RKO (cell line): ENCODE data around the gene FXYD5.

Experiments used
- DNase-seq: peaks from one replicate; pipeline ENCODE4 v3.0.0-alpha.2; 2016; ENCODE audit warnings: low spot score

Gene FXYD5

DNA sequence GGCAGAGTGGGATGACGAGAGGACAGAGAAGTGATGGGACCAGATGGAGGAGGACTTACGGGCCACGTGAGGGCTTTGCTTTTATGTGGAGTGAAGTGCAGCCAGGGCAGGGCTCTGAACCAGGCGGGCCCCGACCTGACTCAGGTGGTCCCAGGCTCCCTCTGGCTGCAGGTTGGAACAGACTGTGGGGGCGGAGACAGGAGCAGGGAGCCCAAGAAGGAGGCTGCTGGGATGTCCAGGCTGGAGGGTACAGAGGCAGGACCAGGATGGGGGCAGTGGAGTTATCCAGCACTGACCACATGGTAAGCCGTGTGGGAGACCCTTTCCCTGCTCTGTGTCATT lies 2.1 kb downstream of the FXYD5 start:
- DNase-seq = no peak

DNA sequence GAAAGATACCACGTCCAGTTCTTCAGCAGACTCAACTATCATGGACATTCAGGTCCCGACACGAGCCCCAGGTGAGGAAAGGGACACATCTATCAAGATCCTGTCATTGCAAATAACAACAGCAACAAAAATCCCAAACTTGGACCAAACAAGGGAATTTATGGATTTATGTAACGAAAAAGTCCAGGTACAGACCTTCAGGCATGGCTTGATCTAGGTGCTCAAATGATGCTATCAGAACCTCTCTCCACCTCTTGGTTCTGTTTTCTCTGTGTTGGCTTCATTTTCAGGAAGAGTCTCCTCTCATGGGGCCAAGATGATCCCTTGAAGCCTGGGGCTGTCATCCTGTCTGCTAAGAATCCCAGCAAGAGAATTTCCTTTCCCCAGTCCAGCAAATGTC lies 2.9 kb downstream of the FXYD5 start:
- no peak for DNase-seq

DNA sequence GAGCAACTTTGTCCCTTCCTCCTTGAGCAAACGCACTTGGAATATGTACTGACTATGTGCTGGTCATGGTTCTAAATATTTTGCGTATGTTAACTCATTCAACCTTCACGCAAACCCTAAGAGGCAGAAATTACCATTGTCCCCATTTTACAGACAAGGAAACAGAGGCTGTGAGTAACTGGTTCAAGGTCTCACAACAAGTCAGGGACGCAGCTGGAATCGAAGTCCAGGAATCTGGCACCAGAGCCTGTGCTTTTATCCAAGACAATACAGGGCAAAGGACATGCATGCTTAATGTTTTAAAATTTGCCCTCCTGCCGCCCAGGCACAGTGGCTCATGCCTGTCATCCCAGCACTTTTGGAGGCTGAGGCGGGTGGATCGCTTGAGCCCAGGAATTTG lies 5.1 kb downstream of the FXYD5 start:
- DNase-seq = no peak

DNA sequence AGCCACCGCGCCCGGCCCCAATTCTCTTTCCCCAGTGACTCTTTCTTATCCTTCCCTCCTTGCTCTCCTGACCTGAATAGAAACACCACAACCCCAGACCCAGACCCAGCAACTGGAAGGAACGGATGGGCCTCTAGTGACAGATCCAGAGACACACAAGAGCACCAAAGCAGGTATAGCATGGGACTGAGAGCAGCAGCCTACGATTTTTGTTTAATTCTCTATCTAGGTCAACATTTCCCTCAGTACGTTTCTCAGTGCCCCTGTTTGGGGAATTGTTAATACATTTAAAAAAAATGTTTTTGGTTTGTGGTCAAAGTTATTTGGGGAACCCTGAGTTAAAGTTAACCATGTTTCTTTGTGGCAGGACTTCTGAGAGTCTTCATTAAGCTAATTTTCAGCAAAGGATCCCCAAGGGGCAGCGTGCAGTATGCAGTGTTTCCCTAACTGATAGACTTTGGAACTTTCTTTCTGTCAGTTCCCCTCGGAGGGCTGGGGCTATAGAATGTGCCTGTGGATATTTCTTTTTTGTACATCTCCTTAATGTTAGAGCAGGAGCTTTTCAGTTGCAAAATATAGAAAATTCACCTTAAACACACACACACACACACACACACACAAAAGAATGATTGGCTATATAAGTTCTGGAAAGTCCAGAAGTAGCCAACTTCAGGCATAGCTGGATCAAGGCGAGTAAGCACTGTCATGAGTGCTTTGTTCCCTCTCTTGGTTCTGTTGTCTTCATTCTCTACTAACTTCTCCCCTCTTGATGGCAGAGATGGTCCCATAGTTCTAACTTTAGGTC lies 6.3 kb downstream of the FXYD5 start:
- no peak for DNase-seq

DNA sequence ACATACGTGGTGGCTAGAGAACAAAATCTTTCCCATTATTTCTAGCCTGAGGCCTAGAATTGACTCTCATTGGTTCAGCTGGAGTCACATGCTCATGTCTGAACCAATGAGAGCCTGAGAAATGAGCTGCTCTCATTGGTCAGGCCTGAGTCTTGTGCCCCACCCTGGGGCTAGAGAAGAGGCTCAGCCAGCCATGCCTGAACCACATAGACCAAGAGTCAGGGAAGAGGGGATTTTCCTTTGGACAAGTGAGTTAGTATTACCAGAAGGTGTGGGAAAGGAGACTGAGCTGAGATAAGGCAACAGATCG lies 6.9 kb downstream of the FXYD5 start:
- DNase-seq = no peak

DNA sequence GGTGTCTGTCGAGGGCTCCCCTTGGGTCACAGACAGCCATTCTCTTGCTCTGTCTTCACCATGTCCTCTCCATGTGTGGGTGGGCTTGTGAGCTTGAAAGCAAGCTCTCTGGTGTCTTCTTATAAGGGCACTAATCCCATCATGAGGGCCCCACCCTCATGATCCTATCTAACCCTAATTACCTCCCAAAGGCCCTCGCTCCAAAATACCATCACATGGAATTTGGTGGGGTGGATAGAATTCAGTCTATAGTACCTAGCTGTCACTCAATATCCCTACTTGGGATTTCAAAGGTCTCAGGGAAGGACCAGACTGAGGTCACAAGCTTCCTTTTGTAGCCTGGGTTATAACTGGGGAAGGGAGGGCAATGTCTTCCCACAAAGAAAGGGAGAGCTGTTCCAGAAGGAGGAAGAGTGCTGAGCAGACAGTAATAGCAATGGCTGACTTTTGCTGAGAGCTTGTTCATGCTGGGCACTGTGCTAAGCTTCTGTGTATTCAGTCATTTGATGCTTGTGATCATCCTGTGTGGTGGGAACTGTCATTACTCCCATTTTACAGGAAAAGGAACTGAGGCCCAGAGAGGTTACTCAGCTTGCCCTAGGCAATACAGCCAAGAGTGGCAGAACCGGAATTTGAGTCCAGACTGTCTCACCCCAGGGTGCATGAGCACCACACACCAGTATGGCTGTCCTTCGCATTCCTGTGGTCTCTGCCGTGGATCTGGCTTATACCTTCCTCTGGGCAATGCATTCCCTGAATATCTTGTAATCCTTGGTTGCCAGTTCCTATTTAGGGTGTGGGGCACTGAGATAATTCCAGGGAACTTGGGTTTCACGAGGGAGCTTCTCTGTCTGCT lies 8.2 kb downstream of the FXYD5 start:
- DNase-seq = no peak

DNA sequence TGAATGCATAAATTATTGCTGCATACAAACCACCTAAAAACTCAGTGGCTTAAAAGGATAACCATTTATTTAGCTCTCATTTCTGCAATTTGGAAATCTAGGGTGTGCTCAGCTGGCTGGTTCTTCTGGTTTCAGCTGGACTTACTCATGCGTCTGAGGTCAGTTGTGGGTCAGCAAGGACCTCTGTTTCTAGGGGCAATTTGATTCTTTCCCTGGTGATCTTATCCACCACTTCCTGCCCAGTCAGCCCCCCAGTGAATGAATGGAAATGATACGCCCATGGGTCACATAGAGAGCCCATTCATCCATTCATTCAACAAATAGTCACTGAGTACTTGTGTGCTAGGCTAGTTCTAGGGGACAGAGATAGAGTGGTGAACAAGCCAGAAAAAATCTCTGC lies 9.9 kb downstream of the FXYD5 start:
- DNase-seq = peak; percentile 89

DNA sequence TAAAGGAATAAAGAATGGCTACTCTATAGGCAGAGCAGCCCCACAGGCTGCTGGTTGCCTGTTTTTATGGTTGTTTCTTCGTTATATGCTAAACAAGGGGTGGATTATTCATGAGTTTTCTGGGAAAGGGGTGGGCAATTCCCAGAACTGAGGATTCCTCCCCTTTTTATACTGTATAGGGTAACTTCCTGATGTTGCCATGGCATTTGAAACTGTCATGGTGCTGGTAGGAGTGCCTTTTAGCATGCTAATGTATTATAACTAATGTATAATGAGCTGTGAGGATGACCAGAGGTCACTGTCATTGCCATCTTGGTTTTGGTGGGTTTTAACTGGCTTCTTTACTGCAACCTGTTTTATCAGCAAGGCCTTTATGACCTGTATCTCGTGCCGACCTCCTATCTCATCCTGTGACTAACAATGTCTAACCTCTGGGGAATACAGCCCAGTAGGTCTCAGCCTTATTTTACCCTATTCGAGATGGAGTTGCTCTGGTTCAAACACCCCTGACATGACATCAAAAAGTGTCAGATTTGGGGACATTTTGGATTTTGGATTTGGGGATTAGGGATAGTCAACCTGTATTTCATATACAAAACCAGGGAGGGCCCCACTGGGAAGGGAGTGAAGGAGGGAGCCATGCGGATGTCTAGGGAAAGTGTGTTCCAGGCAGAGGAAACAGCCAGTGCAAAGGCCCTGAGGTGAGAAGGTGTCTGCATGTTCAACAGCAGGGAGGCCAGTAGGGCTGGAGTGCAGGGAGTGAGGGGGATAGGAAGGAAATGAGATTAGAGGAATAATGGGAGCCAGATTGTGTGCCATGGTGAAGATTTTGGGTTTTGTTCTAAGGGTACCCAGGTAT lies 10.9 kb downstream of the FXYD5 start:
- no peak for DNase-seq

DNA sequence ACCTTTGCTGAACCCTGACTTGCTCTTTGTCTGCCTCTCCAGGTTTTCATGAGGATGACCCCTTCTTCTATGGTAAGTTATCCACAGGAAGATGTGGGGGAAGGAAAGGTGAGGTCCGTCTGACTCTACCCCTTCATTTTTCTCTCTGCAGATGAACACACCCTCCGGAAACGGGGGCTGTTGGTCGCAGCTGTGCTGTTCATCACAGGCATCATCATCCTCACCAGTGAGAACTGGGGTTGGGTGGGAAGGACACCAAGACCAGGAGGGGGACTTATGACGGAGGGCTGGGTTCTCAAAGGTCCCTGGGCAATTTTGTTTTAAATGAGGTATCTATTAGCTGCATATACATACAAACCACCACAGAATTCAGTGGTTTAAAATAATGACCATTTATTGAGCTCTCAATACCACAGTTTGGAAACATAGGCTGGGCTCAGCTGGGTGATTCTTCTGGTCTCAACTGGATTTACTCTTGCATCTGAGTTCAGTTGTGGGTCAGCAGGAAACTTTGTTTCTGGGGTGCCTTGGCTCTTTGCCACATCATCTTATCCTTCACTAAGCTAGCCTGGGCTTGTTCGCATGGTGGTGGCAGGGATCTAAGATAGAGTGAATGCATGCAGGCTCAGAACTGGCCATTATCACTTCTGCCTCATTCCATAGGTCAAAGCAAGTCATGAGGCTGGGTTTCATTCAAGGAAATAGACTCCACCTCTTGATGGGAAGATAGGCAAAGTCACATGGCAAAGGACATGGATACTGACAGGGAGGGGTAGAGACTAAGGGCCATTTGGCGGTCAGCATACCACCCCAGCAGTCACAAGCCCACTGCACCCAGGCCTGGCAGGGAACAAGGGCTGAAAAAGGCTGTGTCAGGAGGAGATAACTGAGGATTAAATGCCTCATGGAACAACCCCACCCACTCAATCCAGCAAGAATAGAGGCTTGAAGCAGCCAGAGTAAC lies 11.8 kb downstream of the FXYD5 start:
- no peak for DNase-seq

DNA sequence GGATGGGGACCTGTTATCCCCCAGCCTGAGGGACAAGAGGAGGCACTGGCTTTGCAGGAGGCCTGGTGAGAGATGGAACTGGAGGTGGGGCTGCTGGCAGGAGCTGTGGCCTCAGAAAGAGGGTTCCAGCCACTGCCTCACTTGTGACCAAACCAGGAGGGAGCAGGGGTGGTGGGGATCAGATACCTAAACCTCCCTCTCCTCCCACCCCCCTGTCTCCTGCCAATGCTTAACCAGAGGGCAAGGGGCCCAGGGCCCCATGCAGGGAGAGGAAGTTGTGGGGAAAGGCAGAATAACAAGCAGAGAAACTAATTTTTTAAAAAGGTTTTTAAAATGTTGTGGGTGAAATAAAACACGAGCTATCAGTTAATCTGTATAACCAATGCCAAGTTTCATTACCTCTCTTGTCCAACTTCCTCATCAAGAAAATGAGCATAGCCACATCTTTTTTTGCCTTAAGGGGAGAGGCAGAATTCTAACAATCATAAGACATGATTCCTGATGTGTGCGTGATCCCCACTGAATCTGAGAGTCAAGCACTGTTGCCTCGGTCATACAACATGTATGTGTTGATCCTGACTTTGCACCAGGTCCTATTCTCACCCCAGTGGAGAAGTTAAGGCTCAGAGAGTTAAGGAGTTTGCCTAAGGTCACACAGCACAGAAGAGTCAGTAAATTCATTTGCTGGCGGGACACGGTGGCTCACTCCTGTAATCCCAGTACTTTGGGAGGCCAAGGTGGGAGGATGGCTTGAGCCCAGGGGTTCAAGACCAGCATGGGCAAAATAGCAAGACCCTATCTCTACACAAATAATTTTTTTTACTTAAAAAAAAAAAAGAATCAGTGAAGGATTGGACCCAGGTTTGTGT lies 12.9 kb downstream of the FXYD5 start:
- no peak for DNase-seq

DNA sequence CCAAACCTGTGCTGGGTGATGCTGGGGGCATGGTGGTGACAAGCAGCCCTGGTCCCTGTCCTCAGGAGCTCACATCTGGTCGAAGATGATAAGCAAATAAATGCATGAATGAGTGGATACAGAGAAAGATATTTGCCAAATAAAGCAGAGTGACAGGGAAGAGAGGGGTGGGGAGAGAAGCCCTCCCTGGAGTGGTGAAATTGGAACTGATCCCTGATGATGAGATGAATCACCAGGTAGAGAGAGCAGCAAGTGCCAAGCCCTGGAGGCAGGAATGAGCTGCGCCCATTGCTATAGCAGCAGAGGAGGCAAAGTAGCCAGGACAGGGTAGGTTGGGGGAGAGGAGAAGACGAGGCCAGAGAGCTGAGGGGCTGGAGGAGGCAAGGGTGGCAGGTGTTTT lies 13.7 kb downstream of the FXYD5 start:
- DNase-seq = no peak

DNA sequence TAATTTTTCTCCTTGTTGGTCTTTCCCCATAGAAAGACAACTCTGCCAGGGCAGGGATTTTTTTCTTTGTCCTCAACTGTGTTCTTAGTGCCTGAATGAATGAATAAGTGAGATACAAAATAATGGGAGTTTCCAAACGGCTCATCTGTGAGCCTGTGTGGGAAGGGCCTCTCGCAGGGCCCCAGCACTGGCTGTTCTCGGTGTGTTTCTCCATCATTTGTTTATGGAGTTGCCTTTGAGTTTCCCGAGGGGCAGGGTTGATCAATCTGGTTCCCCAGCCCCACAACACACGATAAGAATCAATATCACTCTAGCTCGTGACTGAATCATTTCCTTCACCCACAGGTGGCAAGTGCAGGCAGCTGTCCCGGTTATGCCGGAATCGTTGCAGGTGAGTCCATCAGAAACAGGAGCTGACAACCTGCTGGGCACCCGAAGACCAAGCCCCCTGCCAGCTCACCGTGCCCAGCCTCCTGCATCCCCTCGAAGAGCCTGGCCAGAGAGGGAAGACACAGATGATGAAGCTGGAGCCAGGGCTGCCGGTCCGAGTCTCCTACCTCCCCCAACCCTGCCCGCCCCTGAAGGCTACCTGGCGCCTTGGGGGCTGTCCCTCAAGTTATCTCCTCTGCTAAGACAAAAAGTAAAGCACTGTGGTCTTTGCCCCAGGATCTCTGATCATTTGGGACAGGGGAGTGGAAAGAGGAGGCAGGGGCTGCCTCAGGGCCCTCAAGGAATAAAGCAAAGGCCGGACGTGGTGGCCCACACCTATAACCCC lies 14.9 kb downstream of the FXYD5 start:
- DNase-seq = no peak

DNA sequence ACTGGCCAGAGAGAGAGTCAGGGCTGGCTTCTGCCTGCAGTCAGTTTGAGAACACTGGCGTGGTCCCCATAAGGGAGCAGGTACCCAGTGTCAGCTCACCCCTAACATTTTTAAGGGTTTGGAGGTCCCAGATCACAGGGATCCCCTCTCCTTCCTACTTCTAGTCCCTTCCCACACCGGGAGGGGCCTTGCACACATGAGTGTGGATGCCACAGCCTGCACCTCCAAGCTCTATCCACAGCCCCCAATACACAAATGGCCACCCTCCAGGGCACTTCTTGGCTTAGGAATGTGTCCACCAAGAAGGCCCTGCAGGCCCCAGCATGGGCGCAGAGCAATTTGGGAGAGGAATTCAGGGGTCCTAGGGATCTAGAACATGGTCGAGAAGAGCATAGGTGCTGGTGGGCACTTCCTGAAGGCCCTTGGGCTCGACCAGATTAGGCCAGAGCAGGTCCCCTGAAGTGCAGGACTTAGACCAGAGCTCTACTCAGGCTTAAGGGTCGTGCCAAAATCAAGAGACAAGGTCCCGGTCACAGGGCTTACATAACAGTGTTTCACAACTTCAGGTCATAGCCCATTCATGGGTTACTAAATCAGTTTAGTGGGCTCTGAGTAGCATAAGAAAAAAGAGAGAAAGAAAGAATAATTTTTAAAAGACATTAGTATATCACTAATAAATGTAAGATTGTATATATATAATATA lies 16.0 kb downstream of the FXYD5 start:
- DNase-seq = no peak

DNA sequence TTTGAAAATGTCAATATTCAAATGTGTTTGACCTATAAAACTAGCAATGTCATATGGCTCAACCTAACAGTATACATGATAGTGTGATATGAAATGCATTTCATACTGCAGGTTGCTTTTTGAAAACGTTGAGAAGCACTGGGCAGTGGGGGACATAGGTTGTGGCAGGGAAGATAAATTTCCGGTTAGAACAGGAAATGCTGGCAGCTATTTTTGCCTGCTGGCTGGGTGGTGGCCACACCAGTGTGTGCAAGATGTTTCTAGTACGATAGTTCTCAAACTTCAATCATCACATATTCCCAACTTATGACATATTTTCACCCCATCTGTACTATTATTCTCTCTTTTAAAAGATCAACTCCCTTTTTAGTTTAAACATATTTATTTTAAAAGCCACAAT lies 17.2 kb downstream of the FXYD5 start:
- DNase-seq = no peak

DNA sequence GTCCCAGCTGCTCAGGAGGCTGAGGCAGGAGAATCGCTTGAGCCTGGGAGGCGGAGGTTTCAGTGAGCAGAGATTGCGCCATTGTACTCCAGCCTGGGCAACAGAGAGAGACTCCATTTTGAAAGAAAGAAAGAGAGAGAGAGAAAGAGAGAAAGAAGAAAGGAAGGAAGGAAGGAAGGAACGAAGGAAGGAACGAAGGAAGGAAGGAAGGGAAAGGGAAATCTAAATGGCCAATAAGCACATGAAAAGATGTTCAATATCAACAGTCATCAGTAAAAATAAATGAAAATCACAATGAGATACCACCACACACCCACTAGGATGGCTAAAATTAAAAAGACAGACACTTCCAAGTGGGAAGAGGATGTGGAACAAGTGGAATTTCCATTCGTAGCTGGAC lies 19.7 kb downstream of the FXYD5 start:
- DNase-seq = no peak

DNA sequence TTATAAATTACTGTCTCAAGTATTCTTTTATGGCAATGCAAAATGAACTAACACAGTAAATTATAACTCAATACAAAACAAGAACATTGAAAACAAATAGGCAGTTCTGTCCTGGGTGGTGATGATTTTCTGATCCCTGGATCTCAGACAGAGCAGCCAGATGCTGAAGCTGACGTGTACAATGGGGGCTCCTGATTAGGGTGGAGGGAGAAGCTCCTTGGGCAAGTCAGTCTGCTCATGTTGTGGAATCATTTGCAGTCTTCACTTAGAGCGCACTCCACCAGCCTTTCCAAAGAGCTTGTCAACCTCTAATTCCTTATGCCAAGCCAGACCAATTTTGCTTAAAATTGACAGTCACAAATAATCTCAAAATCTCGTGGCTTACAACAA lies 21.6 kb downstream of the FXYD5 start:
- DNase-seq = no peak

DNA sequence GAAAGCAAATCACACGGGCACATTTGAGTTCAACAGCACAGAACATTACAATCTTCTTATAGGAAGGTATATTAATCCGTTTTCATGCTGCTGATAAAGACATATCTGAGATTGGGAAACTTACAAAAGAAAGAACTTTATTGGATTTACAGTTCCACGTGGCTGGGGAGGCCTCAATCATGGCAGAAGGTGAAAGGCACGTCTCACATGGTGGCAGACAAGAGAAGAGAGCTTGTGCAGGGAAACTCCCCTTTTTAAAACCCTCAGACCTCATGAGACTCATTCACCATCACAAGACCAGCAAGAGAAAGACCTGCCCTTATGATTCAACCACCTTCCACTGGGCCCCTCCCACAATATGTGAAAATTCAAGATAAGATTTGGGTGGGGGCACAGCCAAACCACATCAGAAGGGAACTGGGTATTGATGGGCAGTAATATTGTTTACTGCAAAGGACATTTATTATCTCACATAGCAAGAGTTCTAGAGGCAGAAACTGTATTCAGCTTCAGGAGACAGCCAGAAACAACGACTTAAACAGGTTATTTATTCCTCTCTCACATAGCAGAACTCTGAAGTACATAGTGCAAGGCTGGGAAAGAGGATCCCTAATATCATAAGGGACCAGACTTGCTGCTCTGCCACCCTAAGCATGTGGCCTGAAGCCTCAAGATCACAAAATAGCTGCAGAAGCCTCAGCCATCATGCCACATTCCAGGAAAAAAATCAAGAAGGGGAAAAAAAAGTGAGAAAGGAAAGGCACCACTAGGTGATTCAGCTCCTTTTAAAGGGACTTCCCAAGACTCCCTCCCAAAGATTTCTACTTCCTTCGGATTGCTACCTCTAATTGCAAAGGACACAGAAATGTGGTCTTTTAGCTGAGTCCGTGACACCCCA lies 23.1 kb downstream of the FXYD5 start:
- DNase-seq = no peak

DNA sequence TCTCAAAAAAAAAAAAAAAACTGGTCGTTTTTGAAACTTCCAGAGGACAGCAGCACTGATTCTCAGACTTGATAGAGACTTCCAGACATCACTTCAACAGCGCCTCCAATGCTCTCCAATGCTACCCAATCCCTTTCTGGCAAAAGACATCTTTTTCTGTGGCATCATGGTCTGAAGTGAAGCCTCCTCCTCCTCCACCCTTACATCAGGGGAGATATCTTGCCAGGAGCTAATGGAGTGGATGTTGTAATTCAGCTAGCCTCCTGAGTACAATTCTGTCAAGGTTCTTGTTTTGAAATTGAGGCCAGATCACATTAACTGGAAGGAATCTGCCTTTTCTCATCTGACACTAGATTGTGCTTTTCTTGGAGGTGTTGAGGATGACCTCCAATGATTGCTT lies 24.2 kb downstream of the FXYD5 start:
- no peak for DNase-seq
